Activated CD4-positive, alpha-beta memory T cell treated with anti-CD3 and anti-CD28 coated beads, Interleukin-2, amount 10 ng/mL, durations not matched to agents 7 days and 5 days (primary cell): ENCODE results near the gene CTDSP2. TPM values are rescaled to one million over a fixed set of nuclear protein-coding genes. Genes with fewer than 3 reads are reported as not detected.

Source experiments
- CTCF ChIA-PET: fragments of 350-600 bp; sonication (Branson Sonifier 250); formaldehyde crosslinking; loops from one replicate; lab custom pipeline; 2021; ENCODE audit warnings: antibody characterized with exemption, inconsistent platforms; lab: Charles Lee
- POLR2A ChIA-PET: fragments of 350-600 bp; sonication (Branson Sonifier 250); formaldehyde crosslinking; loops from one replicate; lab custom pipeline; 2021; ENCODE audit warnings: antibody characterized with exemption; lab: Charles Lee
- DNase-seq: peaks from one replicate; pipeline ENCODE4 v3.0.0-alpha.2; 2020
- H3K27ac Mint-ChIP-seq: one replicate; pipeline ENCODE4 v1.8.0; 2021; ENCODE audit warnings: mild to moderate bottlenecking, mixed read lengths
- H3K27me3 Mint-ChIP-seq: one replicate; pipeline ENCODE4 v1.8.0; 2021; ENCODE audit warnings: mixed read lengths
- H3K36me3 Mint-ChIP-seq: one replicate; pipeline ENCODE4 v1.8.0; 2021; ENCODE audit warnings: low read depth, mixed read lengths
- H3K4me1 Mint-ChIP-seq: one replicate; pipeline ENCODE4 v1.8.0; 2021; ENCODE audit warnings: mixed read lengths
- H3K4me3 Mint-ChIP-seq: one replicate; pipeline ENCODE4 v1.8.0; 2021; ENCODE audit warnings: mild to moderate bottlenecking, mixed read lengths
- H3K9me3 Mint-ChIP-seq: one replicate; pipeline ENCODE4 v1.8.0; 2021; ENCODE audit warnings: mixed read lengths
- total RNA-seq, 2 experiments: library from RNA; stranded (reverse); gene quantifications; one replicate each; pipeline ENCODE4 v1.2.3, GENCODE V29; 2021

Gene CTDSP2
- total RNA-seq, 2 experiments from 2014 or later, result 137 to 141 TPM

GRCh38 chr12:57770734-57771133, 75.8 kb downstream of the CTDSP2 start:
- ChIA-PET POLR2A (no interaction called here), CTCF (interaction anchor here (0.6 to 2.3 kb wide), 3 partner anchors 12 to 1654 kb away, joined by 4 to 6 read pairs (median 4); partner anchors contain the start of gene RPL41)
- Mint-ChIP-seq H3K27ac (no peak overlapping the region), H3K27me3 (peaks cover 6% of the 10 kb centered on the region), H3K9me3 (no peaks in the 10 kb centered on the region), H3K36me3 (peaks cover 3% of the 10 kb centered on the region), H3K4me1 (peaks cover 31% of the 10 kb centered on the region), H3K4me3 (no peak overlapping the region)
- no peak for DNase-seq

Other genes with a start within 250 kb of the CTDSP2 start
- gene DTX3, start 241.9 kb downstream of the CTDSP2 start, total RNA-seq, result 10 to 100 TPM; 19.3 to 21.8 TPM
- gene ARHGEF25, start 235.3 kb downstream of the CTDSP2 start, total RNA-seq, result under 1 TPM; 0.55 to 0.93 TPM
- gene B4GALNT1, start 213.5 kb downstream of the CTDSP2 start, total RNA-seq, result 1 to 10 TPM; 1.4 to 1.8 TPM
- gene OS9, start 152.6 kb downstream of the CTDSP2 start, total RNA-seq, result 100 to 1,000 TPM; 146 to 152 TPM
- gene AGAP2, start 108.0 kb downstream of the CTDSP2 start, total RNA-seq, result 10 to 100 TPM; 84.5 to 85.1 TPM
- 10 to 100 TPM; 21.8 to 23.0 TPM for gene TSPAN31, start 101.7 kb downstream of the CTDSP2 start, total RNA-seq
- 10 to 100 TPM; 87.7 to 88.6 TPM for gene CDK4, start 94.4 kb downstream of the CTDSP2 start, total RNA-seq
- 10 to 100 TPM; 29.2 to 31.4 TPM for gene MARCHF9, start 91.6 kb downstream of the CTDSP2 start, total RNA-seq
- 1 to 10 TPM; 3.3 to 4.3 TPM for gene CYP27B1, start 79.7 kb downstream of the CTDSP2 start, total RNA-seq
- gene METTL1, start 74.6 kb downstream of the CTDSP2 start, total RNA-seq, result 10 to 100 TPM; 12.5 to 13.8 TPM
- gene EEF1AKMT3, start 74.1 kb downstream of the CTDSP2 start, total RNA-seq, result 1 to 10 TPM; 4.2 to 4.7 TPM
- 10 to 100 TPM; 28.9 to 31.5 TPM for gene TSFM, start 63.9 kb downstream of the CTDSP2 start, total RNA-seq
- gene AVIL, start 28.0 kb downstream of the CTDSP2 start, total RNA-seq, result 1 to 10 TPM; 1.5 to 2.4 TPM
- gene ATP23, start 94.8 kb upstream of the CTDSP2 start, total RNA-seq, result 10 to 100 TPM; 17.1 to 18.7 TPM